ENCODE results near the gene USP2. TPM values are rescaled to one million over a fixed set of nuclear protein-coding genes. Genes with fewer than 3 reads are reported as not detected.

The USP2 gene
- polyA plus RNA-seq, 1 donor: 4.2 TPM

GRCh38 chr11:119351232-119351631 is 30.3 kb downstream of the USP2 start:
- no peaks in the 10 kb centered on the region for H3K9me3 ChIP-seq (ENCODE audit: control insufficient read depth, low read depth, low read length)
- H3K27me3 ChIP-seq (ENCODE audit: control insufficient read depth, insufficient read depth, low read length): no peaks in the 10 kb centered on the region
- H3K36me3 ChIP-seq (ENCODE audit: control insufficient read depth, insufficient read depth, low read length): no peaks in the 10 kb centered on the region
- DNase-seq: no peak
- WGBS (ENCODE audit: insufficient coverage, low lambda C conversion rate): 40% methylated on average over 1 of the region's 2 CpGs
- no peak overlapping the region for H3K27ac ChIP-seq (ENCODE audit: low read length)
- no peak overlapping the region for H3K4me3 ChIP-seq (ENCODE audit: low read length)
- peaks cover 12% of the 10 kb centered on the region for H3K4me1 ChIP-seq (ENCODE audit: control insufficient read depth, insufficient read depth, low read length)

GRCh38 chr11:119350302-119350701 is 31.2 kb downstream of the USP2 start:
- Histone ChIP-seq H3K9me3 (ENCODE audit: control insufficient read depth, low read depth, low read length) (no peaks in the 10 kb centered on the region), H3K4me1 (ENCODE audit: control insufficient read depth, insufficient read depth, low read length) (peaks cover 12% of the 10 kb centered on the region), H3K4me3 (ENCODE audit: low read length) (no peak overlapping the region), H3K27me3 (ENCODE audit: control insufficient read depth, insufficient read depth, low read length) (no peaks in the 10 kb centered on the region), H3K36me3 (ENCODE audit: control insufficient read depth, insufficient read depth, low read length) (no peaks in the 10 kb centered on the region), H3K27ac (ENCODE audit: low read length) (no peak overlapping the region)
- no peak for DNase-seq
- WGBS (ENCODE audit: insufficient coverage, low lambda C conversion rate): no CpG with 5 or more reads among the region's 6 CpGs

GRCh38 chr11:119347940-119348605 is 33.4 kb downstream of the USP2 start:
- no peaks in the 10 kb centered on the region for H3K36me3 ChIP-seq (ENCODE audit: control insufficient read depth, insufficient read depth, low read length)
- no peak overlapping the region for H3K4me3 ChIP-seq (ENCODE audit: low read length)
- H3K4me1 ChIP-seq (ENCODE audit: control insufficient read depth, insufficient read depth, low read length): peaks cover 5% of the 10 kb centered on the region
- no peaks in the 10 kb centered on the region for H3K27me3 ChIP-seq (ENCODE audit: control insufficient read depth, insufficient read depth, low read length)
- no peaks in the 10 kb centered on the region for H3K9me3 ChIP-seq (ENCODE audit: control insufficient read depth, low read depth, low read length)
- WGBS (ENCODE audit: insufficient coverage, low lambda C conversion rate): no CpG with 5 or more reads among the region's 16 CpGs
- H3K27ac ChIP-seq (ENCODE audit: low read length): no peak overlapping the region
- no peak for DNase-seq

- peaks cover 2% of the 10 kb centered on the region for H3K27me3 ChIP-seq (ENCODE audit: control insufficient read depth, insufficient read depth, low read length)
- H3K4me3 ChIP-seq (ENCODE audit: low read length): no peak overlapping the region
- H3K27ac ChIP-seq (ENCODE audit: low read length): no peak overlapping the region
- H3K4me1 ChIP-seq (ENCODE audit: control insufficient read depth, insufficient read depth, low read length): no peaks in the 10 kb centered on the region
- no peaks in the 10 kb centered on the region for H3K9me3 ChIP-seq (ENCODE audit: control insufficient read depth, low read depth, low read length)
- H3K36me3 ChIP-seq (ENCODE audit: control insufficient read depth, insufficient read depth, low read length): no peaks in the 10 kb centered on the region
- DNase-seq: peak in 1 of 2 donors; percentile 65
- WGBS (ENCODE audit: insufficient coverage, low lambda C conversion rate): no CpG with 5 or more reads among the region's 2 CpGs
These were observed 34.2 kb downstream of the USP2 start for GRCh38 chr11:119347242-119347641.

GRCh38 chr11:119346605-119347004 is 34.9 kb downstream of the USP2 start, which contains the start of gene MFRP:
Gene MFRP (minus strand): TSS chr11:119346705. CDS start chr11:119346513, 192 bp downstream.
- Histone ChIP-seq H3K36me3 (ENCODE audit: control insufficient read depth, insufficient read depth, low read length) (no peaks in the 10 kb centered on the region), H3K27me3 (ENCODE audit: control insufficient read depth, insufficient read depth, low read length) (peaks cover 2% of the 10 kb centered on the region), H3K9me3 (ENCODE audit: control insufficient read depth, low read depth, low read length) (no peaks in the 10 kb centered on the region), H3K27ac (ENCODE audit: low read length) (no peak within 1 kb of the TSS), H3K4me1 (ENCODE audit: control insufficient read depth, insufficient read depth, low read length) (peaks cover under 1% of the 10 kb centered on the region), H3K4me3 (ENCODE audit: low read length) (no peak within 1 kb of the TSS)
- DNase-seq: no peak
- WGBS (ENCODE audit: insufficient coverage, low lambda C conversion rate): no CpG with 5 or more reads among the region's 6 CpGs

- Histone ChIP-seq H3K9me3 (ENCODE audit: control insufficient read depth, low read depth, low read length) (no peaks in the 10 kb centered on the region), H3K4me1 (ENCODE audit: control insufficient read depth, insufficient read depth, low read length) (peaks cover 9% of the 10 kb centered on the region), H3K27me3 (ENCODE audit: control insufficient read depth, insufficient read depth, low read length) (peaks cover 11% of the 10 kb centered on the region), H3K4me3 (ENCODE audit: low read length) (no peak overlapping the region), H3K27ac (ENCODE audit: low read length) (no peak overlapping the region), H3K36me3 (ENCODE audit: control insufficient read depth, insufficient read depth, low read length) (no peaks in the 10 kb centered on the region)
- DNase-seq: no peak
- no CpG with 5 or more reads among the region's 12 CpGs for WGBS (ENCODE audit: insufficient coverage, low lambda C conversion rate)
These were observed 35.8 kb downstream of the USP2 start for GRCh38 chr11:119345685-119346084.

GRCh38 chr11:119344291-119345010 is 37.0 kb downstream of the USP2 start:
- Histone ChIP-seq H3K4me3 (ENCODE audit: low read length) (no peak overlapping the region), H3K27me3 (ENCODE audit: control insufficient read depth, insufficient read depth, low read length) (peaks cover 20% of the 10 kb centered on the region), H3K4me1 (ENCODE audit: control insufficient read depth, insufficient read depth, low read length) (peaks cover 17% of the 10 kb centered on the region), H3K36me3 (ENCODE audit: control insufficient read depth, insufficient read depth, low read length) (no peaks in the 10 kb centered on the region), H3K9me3 (ENCODE audit: control insufficient read depth, low read depth, low read length) (no peaks in the 10 kb centered on the region), H3K27ac (ENCODE audit: low read length) (no peak overlapping the region)
- no CpG with 5 or more reads among the region's 14 CpGs for WGBS (ENCODE audit: insufficient coverage, low lambda C conversion rate)
- DNase-seq: no peak

GRCh38 chr11:119343726-119344125 is 37.8 kb downstream of the USP2 start:
- Histone ChIP-seq H3K9me3 (ENCODE audit: control insufficient read depth, low read depth, low read length) (no peaks in the 10 kb centered on the region), H3K27ac (ENCODE audit: low read length) (no peak overlapping the region), H3K36me3 (ENCODE audit: control insufficient read depth, insufficient read depth, low read length) (no peaks in the 10 kb centered on the region), H3K27me3 (ENCODE audit: control insufficient read depth, insufficient read depth, low read length) (peaks cover 24% of the 10 kb centered on the region), H3K4me3 (ENCODE audit: low read length) (no peak overlapping the region), H3K4me1 (ENCODE audit: control insufficient read depth, insufficient read depth, low read length) (peaks cover 21% of the 10 kb centered on the region)
- WGBS (ENCODE audit: insufficient coverage, low lambda C conversion rate): no CpG with 5 or more reads among the region's 7 CpGs
- DNase-seq: no peak

GRCh38 chr11:119342362-119343130 is 38.9 kb downstream of the USP2 start:
- DNase-seq: no peak
- peaks cover 31% of the 10 kb centered on the region for H3K4me1 ChIP-seq (ENCODE audit: control insufficient read depth, insufficient read depth, low read length)
- no CpG with 5 or more reads among the region's 10 CpGs for WGBS (ENCODE audit: insufficient coverage, low lambda C conversion rate)
- no peak overlapping the region for H3K27ac ChIP-seq (ENCODE audit: low read length)
- no peaks in the 10 kb centered on the region for H3K9me3 ChIP-seq (ENCODE audit: control insufficient read depth, low read depth, low read length)
- H3K36me3 ChIP-seq (ENCODE audit: control insufficient read depth, insufficient read depth, low read length): no peaks in the 10 kb centered on the region
- H3K27me3 ChIP-seq (ENCODE audit: control insufficient read depth, insufficient read depth, low read length): peaks cover 24% of the 10 kb centered on the region
- H3K4me3 ChIP-seq (ENCODE audit: low read length): no peak overlapping the region

GRCh38 chr11:119342023-119342300 is 39.5 kb downstream of the USP2 start:
- Histone ChIP-seq H3K4me1 (ENCODE audit: control insufficient read depth, insufficient read depth, low read length) (peaks cover 34% of the 10 kb centered on the region), H3K27me3 (ENCODE audit: control insufficient read depth, insufficient read depth, low read length) (peaks cover 24% of the 10 kb centered on the region), H3K36me3 (ENCODE audit: control insufficient read depth, insufficient read depth, low read length) (peaks cover 2% of the 10 kb centered on the region), H3K27ac (ENCODE audit: low read length) (no peak overlapping the region), H3K9me3 (ENCODE audit: control insufficient read depth, low read depth, low read length) (no peaks in the 10 kb centered on the region), H3K4me3 (ENCODE audit: low read length) (no peak overlapping the region)
- DNase-seq: no peak
- WGBS (ENCODE audit: insufficient coverage, low lambda C conversion rate): no CpG with 5 or more reads among the region's 7 CpGs

Data from large intestine (tissue), 3 donors.